Activated CD8-positive, alpha-beta T cell treated with anti-CD3 and anti-CD28 coated beads for 36 hours (primary cell): Measurements from ENCODE around the gene MLXIP. TPM values are rescaled to one million over a fixed set of nuclear protein-coding genes. Genes with fewer than 3 reads are reported as not detected.
A peak's percentile ranks its signal among the peaks of the same experiment; 100 is the strongest.

Experiments used
- ATAC-seq: fragments of 200-7000 bp; cut with Tn5 transposase; one replicate; pipeline ENCODE4 v1.10.0; 2021; ENCODE audit warnings: mild to moderate bottlenecking, moderate library complexity
- CTCF ChIA-PET: fragments of 350-600 bp; sonication (Branson Sonifier 250); formaldehyde crosslinking; loops from one replicate; lab custom pipeline; 2021; ENCODE audit warnings: antibody characterized with exemption; lab: Charles Lee
- POLR2A ChIA-PET: fragments of 350-600 bp; sonication (Branson Sonifier 250); formaldehyde crosslinking; loops from one replicate; lab custom pipeline; 2021; ENCODE audit warnings: antibody characterized with exemption; lab: Charles Lee
- DNase-seq: peaks from one replicate; pipeline ENCODE4 v3.0.0-alpha.2; 2020
- H3K27ac Mint-ChIP-seq: one replicate; pipeline ENCODE4 v1.8.0; 2021; ENCODE audit warnings: mild to moderate bottlenecking, mixed read lengths
- H3K27me3 Mint-ChIP-seq: one replicate; pipeline ENCODE4 v1.8.0; 2021; ENCODE audit warnings: mixed read lengths
- H3K36me3 Mint-ChIP-seq: one replicate; pipeline ENCODE4 v1.8.0; 2021; ENCODE audit warnings: low read depth, mixed read lengths
- H3K4me1 Mint-ChIP-seq: one replicate; pipeline ENCODE4 v1.8.0; 2021; ENCODE audit warnings: low read depth, mixed read lengths
- H3K4me3 Mint-ChIP-seq: one replicate; pipeline ENCODE4 v1.8.0; 2021; ENCODE audit warnings: mild to moderate bottlenecking, moderate library complexity, mixed read lengths
- H3K9me3 Mint-ChIP-seq: one replicate; pipeline ENCODE4 v1.8.0; 2021; ENCODE audit warnings: mixed read lengths
- intact Hi-C: fragments of 100-400 bp; cut with micrococcal nuclease; formaldehyde crosslinking; loops from one replicate; pipeline ENCODE4 v1.10.0; 2022
- total RNA-seq, 2 experiments: library from RNA; stranded (reverse); gene quantifications; one replicate each; pipeline ENCODE4 v1.2.3, GENCODE V29; 2021
- TF ChIP-seq, protein P1 (sequence below): fragments of 200-600 bp; IDR thresholded peaks from one replicate; pipeline ENCODE4 v1.8.0; 2022; ENCODE audit warnings: antibody characterized with exemption, mild to moderate bottlenecking

MLXIP gene
- total RNA-seq, 2 experiments from 2014 or later = 26.0 to 28.7 TPM

DNA sequence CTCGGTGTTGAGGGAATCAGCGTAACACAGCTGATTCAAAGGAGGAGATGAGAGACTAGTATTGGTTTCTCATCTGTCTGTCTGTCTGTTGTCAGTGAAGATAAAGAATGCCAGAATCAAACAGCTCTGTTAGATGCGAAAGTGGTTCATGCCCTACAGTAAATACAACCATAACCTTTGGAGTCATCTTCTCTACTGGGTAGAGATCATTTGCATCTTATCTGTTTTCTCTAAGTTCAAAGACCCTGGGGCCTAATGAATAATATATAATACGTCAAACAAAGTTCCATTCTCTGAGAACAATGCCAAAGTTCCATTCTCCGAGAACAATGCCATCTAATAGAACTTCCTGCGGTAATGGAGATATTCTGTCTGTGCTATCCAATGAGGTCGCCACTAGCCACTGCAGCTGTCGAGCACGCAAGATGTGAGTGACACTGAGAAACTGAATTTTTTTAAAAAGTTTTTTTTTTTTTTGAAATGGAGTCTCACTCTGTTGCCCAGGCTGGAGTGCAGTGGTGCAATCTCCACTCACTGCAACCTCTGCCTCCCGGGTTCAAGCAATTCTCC, 88.9 kb downstream of the MLXIP start:
- ChIA-PET CTCF (interaction anchor here (1.0 to 1.9 kb wide), 5 partner anchors 37 to 176 kb away, joined by 3 to 6 read pairs (median 3); no protein-coding TSS in a partner anchor), POLR2A (interaction anchor here (0.9 to 2.0 kb wide), 3 partner anchors 9 to 39 kb away, joined by 4 to 5 read pairs (median 5); no protein-coding TSS in a partner anchor)
- H3K9me3 Mint-ChIP-seq = no peaks in the 10 kb centered on the region
- H3K27me3 Mint-ChIP-seq = peaks cover 1% of the 10 kb centered on the region
- H3K4me3 Mint-ChIP-seq = no peak overlapping the region
- DNase-seq (no peak), ATAC-seq (peak; percentile 5)
- intact Hi-C loops = no loop called here
- TF ChIP-seq, protein P1, sequence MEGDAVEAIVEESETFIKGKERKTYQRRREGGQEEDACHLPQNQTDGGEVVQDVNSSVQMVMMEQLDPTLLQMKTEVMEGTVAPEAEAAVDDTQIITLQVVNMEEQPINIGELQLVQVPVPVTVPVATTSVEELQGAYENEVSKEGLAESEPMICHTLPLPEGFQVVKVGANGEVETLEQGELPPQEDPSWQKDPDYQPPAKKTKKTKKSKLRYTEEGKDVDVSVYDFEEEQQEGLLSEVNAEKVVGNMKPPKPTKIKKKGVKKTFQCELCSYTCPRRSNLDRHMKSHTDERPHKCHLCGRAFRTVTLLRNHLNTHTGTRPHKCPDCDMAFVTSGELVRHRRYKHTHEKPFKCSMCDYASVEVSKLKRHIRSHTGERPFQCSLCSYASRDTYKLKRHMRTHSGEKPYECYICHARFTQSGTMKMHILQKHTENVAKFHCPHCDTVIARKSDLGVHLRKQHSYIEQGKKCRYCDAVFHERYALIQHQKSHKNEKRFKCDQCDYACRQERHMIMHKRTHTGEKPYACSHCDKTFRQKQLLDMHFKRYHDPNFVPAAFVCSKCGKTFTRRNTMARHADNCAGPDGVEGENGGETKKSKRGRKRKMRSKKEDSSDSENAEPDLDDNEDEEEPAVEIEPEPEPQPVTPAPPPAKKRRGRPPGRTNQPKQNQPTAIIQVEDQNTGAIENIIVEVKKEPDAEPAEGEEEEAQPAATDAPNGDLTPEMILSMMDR = no peak
- peaks cover 14% of the 10 kb centered on the region for H3K4me1 Mint-ChIP-seq
- H3K36me3 Mint-ChIP-seq = no peaks in the 10 kb centered on the region
- no peak overlapping the region for H3K27ac Mint-ChIP-seq

DNA sequence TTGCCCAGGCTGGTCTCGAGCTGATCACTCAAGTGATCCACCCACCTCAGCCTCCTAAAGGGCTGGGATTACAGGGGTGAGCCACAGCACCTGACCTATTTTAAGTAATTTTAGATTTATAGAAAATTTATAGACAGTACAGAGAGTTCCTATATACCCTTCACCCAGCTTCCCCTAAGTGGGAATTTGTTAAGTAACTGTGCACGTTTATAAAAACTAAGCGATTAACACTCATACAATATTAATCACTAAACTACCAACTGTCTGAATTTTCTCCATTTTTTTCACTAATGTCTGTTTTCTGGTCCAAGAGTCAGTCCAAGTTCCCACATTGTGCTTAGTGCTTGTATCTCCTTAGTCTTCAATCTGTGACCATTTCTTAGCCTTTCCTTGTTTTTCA, 89.9 kb downstream of the MLXIP start:
- TF ChIP-seq, protein P1 = no peak
- intact Hi-C loops = no loop called here

DNA sequence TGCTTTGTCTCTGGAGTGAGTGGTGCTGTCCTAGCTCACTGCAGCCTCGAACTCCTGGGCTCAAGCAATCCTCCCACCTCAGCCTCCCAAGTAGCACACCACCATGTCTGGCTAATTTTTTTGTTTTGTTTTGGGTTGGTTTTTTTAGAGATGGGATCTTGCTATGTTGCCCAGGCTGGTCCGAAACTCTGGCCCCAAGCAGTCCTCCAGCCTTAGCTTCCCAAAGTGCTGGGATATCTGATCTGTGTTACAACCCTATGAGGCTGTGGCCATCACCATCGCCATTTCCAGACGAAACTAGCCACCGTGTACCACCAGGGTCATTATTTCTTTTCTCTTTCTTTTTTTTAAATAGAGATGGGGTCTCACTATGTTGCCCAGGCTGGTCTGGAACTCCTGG, 92.8 kb downstream of the MLXIP start:
- intact Hi-C loops = no loop called here
- POLR2A ChIA-PET = no interaction called here
- Mint-ChIP-seq H3K9me3 (no peaks in the 10 kb centered on the region), H3K27ac (no peak overlapping the region), H3K36me3 (no peaks in the 10 kb centered on the region), H3K4me3 (no peak overlapping the region), H3K27me3 (peaks cover 1% of the 10 kb centered on the region), H3K4me1 (peaks cover 15% of the 10 kb centered on the region)
- CTCF ChIA-PET = interaction anchor here (1.1 kb wide), 1 partner anchor 32 kb away, joined by 3 read pairs; the partner anchor contains the start of gene B3GNT4
- DNase-seq (no peak), ATAC-seq (no peak)
- TF ChIP-seq, protein P1 = no peak

More for the DNA sequence above, 89.9 kb downstream of the MLXIP start:
- no peaks in the 10 kb centered on the region for H3K36me3 Mint-ChIP-seq
- peaks cover 1% of the 10 kb centered on the region for H3K27me3 Mint-ChIP-seq
- ChIA-PET POLR2A (interaction anchor here (0.9 kb wide), 1 partner anchor 15 kb away, joined by 3 read pairs; no protein-coding TSS in a partner anchor), CTCF (interaction anchor here (0.7 kb wide), 1 partner anchor 114 kb away, joined by 3 read pairs; no protein-coding TSS in a partner anchor)
- H3K27ac Mint-ChIP-seq = no peak overlapping the region
- no peak overlapping the region for H3K4me3 Mint-ChIP-seq
- DNase-seq (no peak), ATAC-seq (no peak)
- H3K9me3 Mint-ChIP-seq = no peaks in the 10 kb centered on the region
- H3K4me1 Mint-ChIP-seq = peaks cover 11% of the 10 kb centered on the region

DNA sequence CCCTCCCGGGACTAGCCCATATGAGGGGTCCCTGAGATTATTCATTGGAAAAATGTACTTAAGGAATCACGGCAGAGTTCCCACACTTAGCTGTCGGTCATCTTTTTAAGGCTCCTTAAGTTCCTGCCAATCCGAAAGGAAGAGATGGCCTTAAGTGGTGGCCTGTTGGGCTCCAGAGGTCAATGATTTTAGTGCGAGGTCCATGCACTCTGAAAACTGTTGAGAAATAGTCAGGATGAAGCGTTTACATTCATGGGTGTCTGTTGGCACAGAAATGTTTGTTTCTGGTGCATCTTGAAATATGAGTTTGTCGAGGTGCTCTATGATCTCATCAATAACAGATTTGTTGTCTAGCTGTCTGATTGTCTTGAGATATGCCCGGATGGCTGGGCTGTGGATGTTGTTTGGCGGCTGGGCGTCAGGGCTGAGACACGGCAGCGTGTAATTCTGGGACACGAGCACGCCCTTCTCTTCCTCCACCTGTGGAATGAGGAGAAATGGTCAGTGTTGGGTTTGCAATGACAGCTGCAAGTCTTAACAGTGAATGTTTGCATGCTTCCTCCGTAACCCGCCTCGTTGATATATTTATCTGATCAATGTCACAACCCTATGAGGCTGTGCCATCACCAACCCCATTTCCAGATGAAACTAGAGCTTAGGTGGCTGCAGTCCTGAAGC, 93.8 kb downstream of the MLXIP start:
- ChIA-PET POLR2A (interaction anchor here (1.5 kb wide), 1 partner anchor 11 kb away, joined by 5 read pairs; no protein-coding TSS in a partner anchor), CTCF (no interaction called here)
- intact Hi-C loops = no loop called here
- Mint-ChIP-seq H3K9me3 (no peaks in the 10 kb centered on the region), H3K27me3 (peaks cover under 1% of the 10 kb centered on the region), H3K36me3 (no peaks in the 10 kb centered on the region), H3K27ac (no peak overlapping the region), H3K4me1 (peaks cover 5% of the 10 kb centered on the region), H3K4me3 (no peak overlapping the region)
- no peak for ATAC-seq
- no peak for DNase-seq
- TF ChIP-seq, protein P1 = no peak
